GM18505 (cell line): ENCODE measurements around the gene RC3H2.
A peak's percentile ranks its signal among the peaks of the same experiment; 100 is the strongest.
"Not testable (repeated sequence)": the region's sequence is repeated elsewhere in the genome, so short reads cannot be mapped to it uniquely, and the experiment has no call there.

Source experiments
- ATAC-seq: cut with Tn5 transposase; IDR thresholded peaks from one replicate; pipeline ENCODE4 v1.9.1; 2021; ENCODE audit not compliant: unreplicated experiment
- POLR2A ChIP-seq: IDR thresholded peaks from 4 replicates; pipeline ENCODE4 v1.6.1; 2011; ENCODE audit warnings: borderline replicate concordance; ENCODE audit not compliant: insufficient read depth, insufficient read length; ENCODE audit errors: extremely low read depth

RC3H2 gene

GRCh38 chr9:122819326-122819725 is 85.8 kb downstream of the RC3H2 start:
- TF ChIP-seq POLR2A, result no peak
- no peak for ATAC-seq

GRCh38 chr9:122816163-122816867 is 88.8 kb downstream of the RC3H2 start:
- peak; percentile 69 for ATAC-seq
- TF ChIP-seq POLR2A, result no peak

DNA sequence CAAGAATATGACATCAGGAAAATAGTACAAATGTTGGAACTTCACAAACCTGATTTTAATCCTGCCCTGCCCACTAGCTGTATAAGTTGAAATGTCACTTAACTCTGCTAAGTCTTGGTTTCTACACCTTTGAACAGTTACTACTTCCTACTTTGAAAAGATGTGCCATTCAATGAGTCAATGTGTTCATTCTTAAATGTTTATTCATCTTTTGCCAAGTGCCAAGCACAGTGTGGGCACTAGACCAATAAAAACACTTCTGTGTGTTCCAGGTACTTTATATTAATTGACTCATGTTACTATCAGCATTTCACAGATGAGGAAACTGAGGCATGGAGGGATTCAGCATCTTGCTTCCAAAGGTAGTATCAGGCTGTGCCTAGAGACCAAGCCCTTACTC is 89.6 kb downstream of the RC3H2 start:
- TF ChIP-seq POLR2A, result no peak
- ATAC-seq, result no peak

DNA sequence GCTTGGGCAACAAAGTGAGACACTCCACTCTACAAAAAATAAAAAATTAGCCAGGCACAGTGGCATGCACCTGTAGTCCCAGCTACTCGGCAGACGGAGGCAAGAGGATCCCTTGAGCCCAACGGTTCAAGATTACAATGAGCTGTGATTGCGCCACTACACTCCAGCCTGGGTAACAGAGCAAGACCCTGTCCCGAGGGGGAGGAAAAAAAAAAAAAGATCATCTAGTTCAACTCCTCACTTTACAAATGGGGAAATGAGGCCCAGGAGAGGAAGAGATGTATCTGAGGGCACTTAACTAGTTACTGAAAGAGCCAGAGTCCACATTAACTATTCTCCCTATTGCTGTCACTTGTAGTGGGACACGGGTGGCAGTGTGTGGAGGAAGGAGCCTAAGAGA is 90.6 kb downstream of the RC3H2 start:
- no peak for ATAC-seq
- no peak for TF ChIP-seq POLR2A

- ATAC-seq, result no peak
- no peak for TF ChIP-seq POLR2A
These were observed 92.4 kb downstream of the RC3H2 start for GRCh38 chr9:122812736-122813135.

DNA sequence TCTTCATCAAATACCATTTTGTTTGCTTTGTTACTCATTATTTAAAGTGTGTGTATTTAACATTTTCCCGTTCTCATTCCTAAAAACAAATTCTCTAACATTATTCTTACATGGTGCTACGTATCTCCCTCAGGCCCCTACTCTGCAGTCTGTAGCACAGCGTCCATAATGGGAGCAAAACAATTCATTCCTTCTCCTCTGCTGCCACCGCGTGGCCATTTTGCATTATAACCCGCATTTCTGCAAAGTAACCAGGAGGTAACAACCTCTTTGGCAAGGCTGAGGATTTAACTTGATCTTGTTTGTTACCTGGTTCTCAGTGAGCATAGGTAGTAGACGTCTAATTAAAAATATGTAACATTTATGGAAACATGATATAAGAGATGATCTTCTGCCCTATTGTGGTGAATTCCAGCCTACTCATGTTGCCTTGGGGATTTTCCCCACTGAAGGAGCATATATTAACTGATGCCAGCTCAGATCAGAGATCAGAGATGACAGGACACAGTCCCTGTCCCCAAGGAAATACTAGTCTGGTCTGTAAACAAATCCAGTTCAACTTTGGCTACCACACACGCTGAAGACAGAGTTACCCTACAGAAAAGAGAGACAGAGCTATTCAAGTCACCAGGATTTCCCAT is 94.7 kb downstream of the RC3H2 start:
- TF ChIP-seq POLR2A, result no peak
- peak; percentile 91 for ATAC-seq

DNA sequence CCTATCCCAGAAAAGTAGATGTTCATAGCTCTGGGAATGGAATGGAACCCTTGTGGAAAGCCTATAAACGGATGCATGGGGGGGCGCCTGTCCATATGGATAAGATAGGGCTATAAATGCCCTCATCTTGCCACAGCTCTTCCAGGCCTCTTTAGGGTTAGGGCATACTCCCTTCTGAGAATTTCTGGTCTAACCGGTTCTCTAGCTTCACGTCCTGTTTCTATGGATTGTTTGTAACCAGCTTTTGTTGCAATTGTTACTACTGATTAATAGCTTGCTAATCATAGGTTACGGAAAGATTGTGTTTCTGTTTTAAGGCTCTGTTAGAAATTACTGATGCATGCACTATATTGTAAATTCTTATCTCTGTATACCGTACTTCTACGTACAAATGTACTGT is 95.9 kb downstream of the RC3H2 start:
- not testable (repeated sequence) for ATAC-seq

GRCh38 chr9:122808141-122808540 is 97.0 kb downstream of the RC3H2 start:
- TF ChIP-seq POLR2A, result no peak
- no peak for ATAC-seq

DNA sequence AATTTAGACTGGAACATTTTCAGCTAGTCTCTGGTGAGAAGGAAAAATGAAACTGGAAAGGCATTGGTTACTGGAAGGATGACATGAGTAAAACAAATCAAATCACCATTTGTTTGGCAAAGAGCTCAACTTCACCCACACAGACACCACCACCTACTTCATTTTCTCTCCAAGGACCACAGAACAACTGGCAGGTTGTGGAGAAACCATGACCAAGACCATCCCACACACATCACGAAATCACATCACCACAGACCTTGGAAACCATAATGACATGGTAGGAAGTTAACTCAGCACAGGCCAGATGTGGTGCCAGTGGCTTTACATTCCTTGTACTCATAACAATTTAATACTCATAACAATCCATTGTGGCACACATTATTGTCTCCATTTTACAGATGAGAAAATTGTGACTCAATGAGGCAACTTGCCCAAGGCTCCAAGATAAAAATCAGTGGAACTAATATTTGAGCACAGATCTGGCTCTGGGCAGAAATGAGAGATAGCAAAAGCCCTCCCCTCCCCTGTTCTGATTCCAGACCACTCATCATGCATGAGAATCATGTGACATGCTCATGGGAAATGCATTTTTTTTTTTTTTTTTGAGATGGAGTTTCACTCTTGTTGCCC is 97.8 kb downstream of the RC3H2 start:
- ATAC-seq, result no peak
- no peak for TF ChIP-seq POLR2A

DNA sequence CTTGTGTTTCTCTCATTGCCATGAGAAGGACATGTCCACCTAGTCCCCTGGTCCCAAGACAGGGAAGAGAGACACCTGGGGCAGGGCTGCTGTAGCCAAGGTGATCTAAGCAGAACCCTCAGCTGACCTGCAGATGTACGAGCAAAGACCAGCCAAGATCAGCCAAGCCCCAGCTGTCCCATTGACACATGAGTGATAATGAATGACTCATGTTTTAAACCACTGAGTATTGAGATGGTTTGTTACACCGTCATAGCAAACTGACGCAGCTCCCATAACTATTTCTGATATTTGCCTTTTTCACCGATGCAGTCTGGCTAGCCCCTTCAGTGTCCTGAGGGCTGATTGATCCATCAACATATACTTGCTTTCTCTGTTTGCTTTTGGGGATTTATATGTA is 98.5 kb downstream of the RC3H2 start:
- no peak for TF ChIP-seq POLR2A
- no peak for ATAC-seq

GRCh38 chr9:122800066-122801060 is 104.8 kb downstream of the RC3H2 start, which contains the start of gene OR1K1:
Gene OR1K1, plus strand, starts transcription at chr9:122800123. Its CDS starts 0 bp downstream, at chr9:122800123.
- ATAC-seq, result no peak

DNA sequence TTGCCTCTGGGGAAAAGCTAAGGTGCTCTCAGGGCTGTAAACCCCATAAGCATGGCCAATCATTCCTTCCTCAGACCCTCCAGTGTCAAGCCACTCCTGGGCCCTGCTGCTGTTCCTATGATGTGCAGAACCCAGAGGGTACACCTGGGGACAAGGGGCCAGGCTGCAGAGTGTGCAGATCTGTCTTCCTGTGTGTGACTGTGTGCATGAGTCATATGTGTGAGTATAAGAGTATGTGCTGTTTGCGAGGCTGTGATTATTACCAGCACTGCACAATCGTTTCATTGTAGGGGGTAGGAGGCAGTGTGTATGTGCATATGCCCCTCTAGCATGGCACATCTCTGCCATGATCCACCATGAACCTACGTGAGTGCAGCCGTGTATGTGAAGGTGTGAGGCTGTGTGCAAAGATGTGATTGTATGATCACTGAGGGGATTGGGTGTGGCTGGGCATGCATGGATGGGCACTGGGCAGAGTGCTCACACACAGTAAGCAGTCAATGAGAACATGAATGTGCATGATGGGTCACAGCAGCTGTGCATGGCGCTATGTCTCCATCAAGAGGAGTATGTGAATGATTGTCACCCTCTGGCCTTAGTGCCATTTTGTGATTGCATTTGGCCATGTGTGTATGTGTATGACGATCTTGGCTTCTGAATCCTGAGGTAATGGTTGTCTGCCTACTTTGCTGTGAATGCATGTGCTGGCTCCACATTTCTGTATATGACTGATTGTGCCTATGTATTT is 107.7 kb downstream of the RC3H2 start:
- ATAC-seq, result no peak
- no peak for TF ChIP-seq POLR2A

More at GRCh38 chr9:122800066-122801060, 104.8 kb downstream of the RC3H2 start, which contains the start of gene OR1K1:
- TF ChIP-seq POLR2A, result no peak
